ENCODE data around the gene GSTM5.
A peak's percentile ranks its signal among the peaks of the same experiment; 100 is the strongest.
"Not testable (repeated sequence)": the region's sequence is repeated elsewhere in the genome, so short reads cannot be mapped to it uniquely, and the experiment has no call there.

The GSTM5 gene

DNA sequence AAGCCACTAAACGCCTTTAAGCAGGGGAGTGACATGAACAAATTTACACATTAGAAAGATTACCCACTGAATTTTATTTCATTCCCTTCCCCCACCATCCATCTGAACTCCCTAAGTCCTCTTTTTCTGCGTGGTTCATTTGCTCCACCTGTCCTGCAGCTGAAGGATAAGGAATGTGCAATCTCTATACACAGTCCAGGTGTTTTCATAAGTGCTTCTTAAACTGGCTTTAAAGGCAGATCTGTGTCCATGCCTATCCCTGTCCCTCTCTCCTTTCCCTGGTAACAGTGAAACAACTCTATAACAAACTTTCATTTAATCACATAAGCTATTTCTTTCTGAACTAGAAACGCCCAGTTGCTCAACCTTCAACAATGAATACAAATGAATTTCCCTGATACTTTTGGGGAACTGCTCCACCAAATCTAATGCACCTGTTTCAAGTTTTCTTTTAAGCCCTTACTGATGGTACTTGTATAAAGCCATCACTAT is 20.4 kb downstream of the GSTM5 start:
- DNase-seq, result no peak

- DNase-seq, result no peak
Measured at GRCh38 chr1:109733236-109733870, 21.3 kb downstream of the GSTM5 start.

- DNase-seq, result peak; percentile 23
Measured at GRCh38 chr1:109739738-109740614, 27.9 kb downstream of the GSTM5 start.

DNA sequence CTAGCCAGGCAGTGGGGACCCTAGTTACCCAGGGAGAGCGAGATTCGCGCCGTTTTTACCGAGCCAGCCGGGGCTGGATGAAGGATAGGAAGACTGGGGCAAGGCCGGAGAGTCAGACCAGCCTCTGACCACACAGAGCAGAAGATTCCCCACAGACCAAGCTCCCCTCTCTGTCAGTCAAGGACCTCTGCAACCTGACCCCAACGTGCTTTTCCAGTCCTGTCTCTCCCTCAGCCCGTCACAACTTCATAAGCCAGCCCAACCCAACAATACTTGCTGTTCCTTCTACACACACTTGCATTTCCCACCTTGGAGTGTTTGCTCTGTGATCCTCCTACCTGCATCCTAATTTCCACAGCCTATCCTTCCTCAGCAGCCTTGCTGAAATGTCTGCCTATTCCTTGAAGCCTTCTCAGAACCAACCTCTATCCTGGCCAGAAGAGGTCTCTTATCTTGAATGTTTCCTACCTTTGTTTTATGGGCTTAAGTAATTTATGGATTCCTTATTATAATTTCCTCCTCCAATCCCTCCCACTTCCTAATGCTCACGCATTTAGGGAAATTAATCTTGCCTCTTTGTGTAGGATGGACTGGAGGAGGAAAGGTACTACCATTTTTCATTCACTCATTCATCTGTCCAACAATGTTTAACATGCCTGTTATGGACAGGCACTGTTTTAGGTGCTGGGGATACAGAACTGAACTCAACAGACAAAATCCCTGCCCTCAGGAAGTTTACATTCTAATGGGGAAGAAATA is 28.7 kb downstream of the GSTM5 start, which contains the start of gene GSTM3:
Gene GSTM3, minus strand, starts transcription at position 424 of the 759 bp plus-strand sequence. CDS start 751 bp downstream, outside the sequence.
- DNase-seq, result no peak

GRCh38 chr1:109748311-109748710 is 36.3 kb downstream of the GSTM5 start:
- DNase-seq, result not testable (repeated sequence)

GRCh38 chr1:109749221-109749620 is 37.2 kb downstream of the GSTM5 start:
- DNase-seq, result no peak

- DNase-seq, result no peak
Measured at GRCh38 chr1:109750241-109750882, 38.3 kb downstream of the GSTM5 start.

DNA sequence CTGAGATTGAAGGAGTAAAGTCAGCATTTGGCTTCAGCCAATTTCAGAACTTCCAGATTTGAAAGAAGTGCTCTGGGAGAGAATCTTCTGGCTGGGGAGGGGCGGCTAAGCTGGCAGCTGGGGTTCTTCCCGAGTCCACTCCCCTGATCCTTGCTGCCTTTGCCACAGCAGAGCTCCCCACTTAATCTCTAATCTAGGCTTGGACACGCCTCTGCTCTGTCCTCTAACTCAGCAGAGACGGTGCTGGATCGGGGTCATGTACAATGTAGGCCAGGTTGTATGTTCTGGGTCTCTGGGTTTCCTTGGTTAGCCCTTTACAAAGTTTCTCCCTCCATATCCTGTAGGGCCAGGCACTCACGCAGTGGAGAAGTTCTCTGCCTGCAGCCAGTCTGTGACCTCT is 38.9 kb downstream of the GSTM5 start:
- DNase-seq, result no peak

DNA sequence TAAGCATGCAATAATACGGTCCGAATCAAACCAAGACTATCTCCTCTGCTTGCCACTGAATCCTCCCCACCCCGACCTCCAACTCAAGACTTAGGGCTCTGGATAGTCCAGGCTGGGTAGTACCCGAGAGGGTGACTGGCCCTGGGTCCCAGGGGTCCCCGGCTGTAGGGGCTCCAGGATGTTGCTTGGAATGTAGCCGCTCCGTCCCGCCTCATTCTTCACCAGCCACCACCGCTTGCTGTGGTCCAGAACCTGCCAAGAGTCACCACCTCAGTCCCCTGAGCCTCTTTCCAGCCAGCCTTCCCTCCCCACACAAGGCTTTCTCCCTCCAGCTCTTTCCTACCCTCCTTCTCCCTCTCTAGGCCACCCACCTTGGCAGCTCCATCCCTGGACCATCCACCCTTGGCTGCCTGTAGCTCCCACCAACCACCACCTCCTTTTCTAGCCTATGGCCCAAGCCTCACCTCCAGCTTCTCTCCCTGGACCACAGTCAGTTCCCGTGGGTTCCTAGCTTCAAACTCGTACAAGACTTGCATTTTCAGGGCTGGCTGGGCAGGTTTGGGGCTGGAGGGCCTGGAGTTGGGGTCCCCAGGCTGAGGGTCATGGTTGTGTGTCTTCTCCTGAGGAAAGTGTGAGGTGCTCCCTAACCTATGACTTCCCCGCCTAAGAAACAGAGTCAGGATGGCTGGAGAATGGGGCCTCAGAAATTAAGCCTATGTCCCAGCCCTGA is 39.6 kb downstream of the GSTM5 start:
- DNase-seq, result no peak

DNA sequence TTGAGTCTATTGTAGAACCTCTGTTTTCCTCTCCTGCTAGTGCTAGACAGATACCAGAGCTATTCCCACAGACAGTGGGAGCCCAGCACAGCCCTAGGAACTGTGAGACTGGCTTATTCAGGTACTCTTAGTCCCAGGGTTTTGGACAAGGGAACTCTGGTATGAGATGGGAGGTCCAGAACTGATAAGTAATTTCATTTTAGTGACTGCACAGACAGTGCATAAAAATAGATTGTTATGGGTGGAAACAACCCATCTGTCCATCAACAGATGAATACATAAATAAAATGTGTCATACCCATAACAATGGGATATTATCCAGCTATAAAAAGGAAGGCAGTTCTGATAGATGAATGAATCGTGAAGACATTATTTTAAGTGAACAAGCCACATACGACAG is 42.7 kb downstream of the GSTM5 start:
- no peak for DNase-seq

DNA sequence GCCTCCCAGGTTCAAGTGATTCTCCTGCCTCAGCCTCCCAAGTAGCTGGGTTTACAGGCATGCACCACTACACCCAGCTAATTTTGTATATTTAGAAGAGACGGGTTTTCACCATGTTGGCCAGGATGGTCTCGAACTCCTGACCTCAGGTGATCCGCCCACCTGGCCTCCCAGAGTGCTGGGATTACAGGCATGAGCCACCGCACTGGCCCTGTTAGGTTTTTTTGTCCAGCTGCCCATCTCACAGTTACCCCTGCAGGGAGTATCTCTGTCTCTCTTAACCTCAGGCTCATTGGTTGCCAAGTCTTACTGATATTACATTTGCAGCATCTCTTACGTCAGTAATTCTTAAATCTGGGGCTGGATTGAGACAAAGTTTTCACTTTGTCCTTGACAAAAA is 44.3 kb downstream of the GSTM5 start:
- not testable (repeated sequence) for DNase-seq

DNA sequence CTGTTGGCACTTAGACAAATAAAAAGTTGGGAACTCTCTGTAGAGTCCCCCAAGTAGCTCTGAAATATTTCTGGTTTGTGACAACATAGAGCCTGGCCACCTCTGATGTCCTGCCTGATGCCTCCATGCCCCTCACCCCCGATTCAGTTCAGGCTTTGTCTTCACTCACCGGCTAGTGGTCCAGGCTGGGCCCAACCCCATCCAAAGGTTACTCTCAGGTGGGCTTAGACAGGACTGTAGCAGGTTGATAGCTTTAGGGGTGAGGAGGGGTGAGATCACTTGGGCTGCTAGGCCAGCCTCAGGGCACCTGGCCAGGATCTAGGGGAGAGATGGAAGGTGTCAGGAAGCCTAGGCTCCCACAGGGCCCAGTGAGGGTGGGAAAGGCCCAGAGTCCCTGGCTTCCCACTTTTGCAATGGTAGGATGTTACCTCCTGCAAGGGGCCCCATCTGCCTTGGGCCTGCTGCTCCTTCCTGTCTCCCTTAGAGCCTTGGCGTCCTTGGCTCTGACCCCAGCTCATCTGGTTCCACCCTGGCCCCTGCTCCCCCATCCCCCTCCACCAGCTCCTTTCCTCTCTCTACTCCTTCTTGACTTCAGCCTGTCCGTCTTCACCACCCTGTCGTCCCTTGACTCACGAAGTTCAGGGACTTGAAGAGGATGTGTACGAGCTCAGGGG is 44.9 kb downstream of the GSTM5 start:
- DNase-seq, result no peak

GRCh38 chr1:109757936-109758786 is 46.1 kb downstream of the GSTM5 start:
- no peak for DNase-seq

DNA sequence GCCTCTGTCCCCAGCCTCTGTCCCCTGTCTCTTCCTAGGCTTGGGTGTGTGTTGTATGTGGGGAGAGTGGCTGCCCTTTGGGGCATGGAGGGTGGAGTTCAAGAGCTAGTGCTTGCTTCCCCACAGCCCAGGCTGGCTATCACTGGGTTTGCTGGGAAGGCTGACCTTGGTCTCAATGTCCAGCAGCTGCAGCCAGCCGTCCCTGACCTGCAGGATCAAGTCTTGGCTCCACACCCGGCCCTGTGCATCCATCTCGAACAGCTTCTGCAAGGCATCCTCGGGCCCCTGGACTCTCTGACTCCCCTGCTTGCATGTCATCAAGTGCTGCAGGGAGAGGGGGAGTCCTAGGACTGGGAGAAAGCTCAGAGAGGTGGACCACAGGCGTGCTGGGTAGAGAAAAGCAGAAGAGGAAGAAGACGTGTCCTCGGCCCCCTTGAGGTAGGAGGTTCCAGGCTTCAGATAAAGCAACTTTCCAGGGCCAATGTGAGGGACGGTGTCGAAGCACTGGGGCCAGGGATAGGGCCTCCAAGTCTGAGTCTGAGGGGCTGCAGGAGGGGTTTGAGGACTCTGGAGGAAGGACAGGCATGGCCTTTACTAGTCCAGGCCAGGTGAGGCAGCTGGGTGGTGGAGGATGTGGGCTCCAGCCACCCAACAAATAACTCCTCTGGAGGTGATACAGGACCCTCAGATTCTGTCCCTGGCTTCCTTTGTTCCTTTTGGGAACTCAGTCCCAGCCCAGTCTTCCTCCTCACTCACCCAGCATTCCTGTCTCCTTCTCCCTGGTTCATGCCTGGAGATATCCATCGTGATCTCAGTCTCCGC is 47.7 kb downstream of the GSTM5 start:
- DNase-seq, result no peak

DNA sequence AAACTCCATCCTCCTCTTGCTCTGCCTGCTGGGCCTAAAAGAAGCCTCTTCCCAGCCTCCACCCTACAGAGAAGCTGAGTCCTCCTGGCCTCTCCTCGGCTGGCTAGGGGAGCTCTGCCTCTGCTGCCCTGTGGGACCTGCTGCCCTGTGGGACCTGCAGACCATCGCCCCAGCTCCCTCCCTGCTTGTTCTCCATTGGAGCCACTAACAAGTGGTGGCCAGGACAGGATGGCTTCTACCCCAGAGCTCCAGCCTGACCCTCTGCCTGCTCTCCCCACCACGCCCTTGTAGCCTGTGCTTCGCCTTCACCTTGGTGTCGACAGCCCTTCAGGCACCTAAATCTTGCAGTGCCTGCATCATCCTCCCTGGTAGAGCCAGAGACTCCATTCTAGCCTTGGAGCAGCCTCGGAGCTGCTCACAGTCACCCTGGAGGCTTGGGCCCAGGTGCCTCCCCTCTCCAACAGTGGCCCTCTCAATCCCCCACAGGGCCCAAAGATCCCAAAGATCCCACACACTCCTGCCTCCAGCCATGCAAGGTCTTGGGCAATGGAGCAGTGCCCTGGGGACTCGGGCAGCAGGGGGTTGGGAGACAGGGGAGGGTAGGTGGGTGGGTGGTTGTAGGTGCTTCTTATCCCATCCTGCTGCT is 48.7 kb downstream of the GSTM5 start:
- no peak for DNase-seq

DNA sequence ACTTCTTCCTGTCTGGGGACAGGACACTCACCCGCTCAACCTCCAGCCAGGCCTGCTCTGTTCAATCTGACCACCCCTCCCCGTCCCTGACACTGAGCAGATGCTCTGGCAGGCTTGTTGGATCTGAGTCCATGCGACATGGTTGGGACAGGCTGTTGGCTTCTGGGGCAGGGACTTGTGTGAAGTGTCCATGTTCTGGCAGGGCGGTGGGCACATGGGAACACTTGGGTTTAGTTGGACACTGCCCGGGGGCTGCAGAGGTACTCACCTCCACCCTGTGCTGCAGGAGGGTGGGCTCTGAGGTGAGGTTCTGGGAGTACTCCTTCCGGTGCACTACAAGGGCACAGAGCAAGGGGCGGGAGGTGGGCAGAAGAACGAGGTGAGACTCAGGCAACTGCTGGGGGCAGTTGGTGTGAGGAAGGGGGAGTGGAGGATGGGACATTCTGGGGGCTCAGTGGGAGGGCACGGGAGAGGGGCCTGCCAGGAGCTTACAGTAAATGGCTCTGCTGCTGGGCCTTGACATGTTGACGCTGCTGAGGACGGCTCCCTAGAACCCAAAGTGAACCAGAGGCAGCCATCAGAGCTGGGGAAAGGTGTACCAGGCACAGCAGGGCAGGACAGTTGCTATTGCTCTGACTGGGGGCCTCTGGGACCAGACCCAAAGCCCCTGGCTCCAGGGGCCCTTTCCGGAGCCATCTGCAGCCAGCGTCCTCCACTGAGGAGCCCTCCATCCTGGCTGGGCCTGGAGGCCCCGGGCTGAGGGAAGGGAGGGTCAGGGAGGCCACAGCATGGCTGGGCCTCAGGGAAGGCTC is 49.4 kb downstream of the GSTM5 start:
- no peak for DNase-seq

DNA sequence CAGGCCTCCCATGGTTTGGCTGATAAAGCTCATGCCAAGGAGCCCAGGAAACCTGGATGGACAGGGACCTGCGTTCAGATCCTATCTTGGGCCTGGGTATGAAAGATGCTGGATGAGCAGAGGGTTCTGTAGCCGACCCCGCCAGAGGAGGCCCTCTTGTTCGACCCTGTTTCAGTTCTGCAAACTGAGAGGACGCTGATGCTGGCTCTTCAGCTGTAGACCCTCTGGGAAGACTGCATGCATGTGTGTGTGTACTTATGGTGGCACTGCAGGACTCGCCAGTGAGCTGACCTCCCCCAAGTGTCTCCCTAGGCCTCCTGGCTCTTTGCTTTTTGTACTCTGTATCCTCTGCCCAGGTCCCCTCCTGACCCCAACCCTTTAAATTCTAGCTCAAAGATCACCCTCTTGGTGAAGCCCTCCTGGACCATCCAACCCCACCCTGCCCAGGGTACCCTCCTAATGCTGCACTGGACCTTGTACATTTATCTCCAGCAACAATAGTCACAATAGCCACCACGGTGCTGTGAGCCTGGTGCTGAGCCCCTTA is 50.1 kb downstream of the GSTM5 start:
- DNase-seq, result no peak
